PC-3 (cell line): ENCODE data around the gene SEC14L1. TPM values are rescaled to one million over a fixed set of nuclear protein-coding genes. Genes with fewer than 3 reads are reported as not detected.
A peak's percentile ranks its signal among the peaks of the same experiment; 100 is the strongest.

ENCODE experiments used
- ATAC-seq: fragments of 200-7000 bp; cut with Tn5 transposase; 2 replicates; pipeline ENCODE4 v1.9.1; 2020; ENCODE audit warnings: mild to moderate bottlenecking, moderate library complexity
- BruUV-seq: library from RNA; stranded (reverse); fragments of 400-500 nt; replicated peaks from 2 replicates; lab custom pipeline; 2021; lab: Mats Ljungman, UMichigan
- CTCF ChIA-PET: fragments of 300-600 bp; sonication (Branson Sonifier 250); formaldehyde crosslinking; loops from one replicate; lab custom pipeline; 2022; ENCODE audit warnings: antibody characterized with exemption; lab: Charles Lee
- POLR2A ChIA-PET: fragments of 300-600 bp; sonication (Branson Sonifier 250); formaldehyde crosslinking; loops from one replicate; lab custom pipeline; 2022; ENCODE audit warnings: antibody characterized with exemption; ENCODE audit not compliant: unreplicated experiment; lab: Charles Lee
- DNase-seq: peaks from one replicate; pipeline ENCODE4 v3.0.0-alpha.2; 2015
- H2AFZ ChIP-seq: fragments of 300-600 bp; sonication (generic); 2 replicates; pipeline ENCODE4 v1.6.0; 2016; ENCODE audit warnings: antibody characterized with exemption, low read length
- H3F3A ChIP-seq: fragments of 300-600 bp; sonication (generic); one replicate; pipeline ENCODE4 v1.6.0; 2017; ENCODE audit warnings: antibody characterized with exemption, low read length, control low read depth, mild to moderate bottlenecking; ENCODE audit not compliant: unreplicated experiment
- H3K27ac ChIP-seq: fragments of 300-600 bp; sonication (generic); 2 replicates; pipeline ENCODE4 v1.5.1; 2016; ENCODE audit warnings: mild to moderate bottlenecking, low read length
- H3K27me3 ChIP-seq: fragments of 300-600 bp; sonication (generic); 2 replicates; pipeline ENCODE4 v1.6.1; 2016; ENCODE audit warnings: low read length, mixed read lengths
- H3K36me3 ChIP-seq: fragments of 300-600 bp; sonication (generic); 2 replicates; pipeline ENCODE4 v1.6.1; 2016; ENCODE audit warnings: low read depth, mixed run types, low read length, mixed read lengths
- H3K4me1 ChIP-seq: fragments of 300-600 bp; sonication (generic); 2 replicates; pipeline ENCODE4 v1.5.1; 2016; ENCODE audit warnings: low read length; ENCODE audit not compliant: insufficient read depth
- H3K4me2 ChIP-seq: fragments of 300-600 bp; sonication (generic); 2 replicates; pipeline ENCODE4 v1.6.0; 2016; ENCODE audit warnings: low read length
- H3K4me3 ChIP-seq: fragments of 300-600 bp; sonication (generic); 2 replicates; pipeline ENCODE4 v1.5.1; 2016; ENCODE audit warnings: mild to moderate bottlenecking, low read length, mixed read lengths
- H3K79me2 ChIP-seq: fragments of 300-600 bp; sonication (generic); 2 replicates; pipeline ENCODE4 v1.6.1; 2017; ENCODE audit warnings: low read length, mixed read lengths
- H3K9ac ChIP-seq: fragments of 300-600 bp; sonication (generic); 2 replicates; pipeline ENCODE4 v1.6.0; 2016; ENCODE audit warnings: mild to moderate bottlenecking, low read length
- H3K9me2 ChIP-seq: fragments of 300-600 bp; sonication (generic); replicated peaks from 2 replicates; pipeline ENCODE4 v1.6.1; 2016; ENCODE audit warnings: mixed run types, low read length, mixed read lengths
- H3K9me3 ChIP-seq: fragments of 300-600 bp; sonication (generic); 2 replicates; pipeline ENCODE4 v1.6.1; 2016; ENCODE audit warnings: low read length, mixed read lengths
- H4K20me1 ChIP-seq: fragments of 300-600 bp; sonication (generic); 2 replicates; pipeline ENCODE4 v1.6.1; 2016; ENCODE audit warnings: low read length, mixed read lengths
- EZH2 ChIP-seq: fragments of 300-600 bp; sonication (generic); IDR thresholded peaks from one replicate; pipeline ENCODE4 v1.6.1; 2017; ENCODE audit warnings: antibody characterized with exemption, mild to moderate bottlenecking, low read length; ENCODE audit not compliant: unreplicated experiment
- EZH2phosphoT487 ChIP-seq: fragments of 300-600 bp; sonication (generic); IDR thresholded peaks from 2 replicates; pipeline ENCODE4 v1.6.1; 2018; ENCODE audit warnings: mild to moderate bottlenecking, antibody characterized with exemption, low read length, borderline replicate concordance
- intact Hi-C: fragments of 100-400 bp; cut with micrococcal nuclease; formaldehyde crosslinking; loops from 2 replicates; pipeline ENCODE4 v1.9.0; 2023
- total RNA-seq: library from RNA; depleted of rRNA; stranded (reverse); fragments of >200 nt; gene quantifications from 2 replicates; pipeline ENCODE4 v1.2.3, GENCODE V29; 2014
- TF ChIP-seq, protein P1 (sequence below): fragments of 300-600 bp; sonication (generic); conservative IDR thresholded peaks from 2 replicates; pipeline ENCODE4 v1.5.1; 2017; ENCODE audit warnings: antibody characterized with exemption, low read depth, mild to moderate bottlenecking, low read length

Gene SEC14L1
- total RNA-seq, 1 experiment from 2014 or later: 39.8 TPM

GRCh38 chr17:77216486-77216885 is 75.7 kb downstream of the SEC14L1 start:
- Histone ChIP-seq H3F3A (no peaks in the 10 kb centered on the region), H3K4me1 (no peaks in the 10 kb centered on the region), H3K27me3 (no peaks in the 10 kb centered on the region), H3K9me3 (no peaks in the 10 kb centered on the region), H3K79me2 (no peaks in the 10 kb centered on the region), H3K4me3 (no peak overlapping the region), H3K9ac (no peak overlapping the region), H4K20me1 (no peaks in the 10 kb centered on the region), H3K9me2 (no peaks in the 10 kb centered on the region), H3K4me2 (no peak overlapping the region), H3K27ac (no peak overlapping the region), H2AFZ (no peak overlapping the region), H3K36me3 (peaks cover 55% of the 10 kb centered on the region)
- TSS peak; percentile 47 for BruUV-seq
- intact Hi-C loops: no loop called here
- no peak for TF ChIP-seq EZH2
- no peak for TF ChIP-seq EZH2phosphoT487
- TF ChIP-seq, protein P1, sequence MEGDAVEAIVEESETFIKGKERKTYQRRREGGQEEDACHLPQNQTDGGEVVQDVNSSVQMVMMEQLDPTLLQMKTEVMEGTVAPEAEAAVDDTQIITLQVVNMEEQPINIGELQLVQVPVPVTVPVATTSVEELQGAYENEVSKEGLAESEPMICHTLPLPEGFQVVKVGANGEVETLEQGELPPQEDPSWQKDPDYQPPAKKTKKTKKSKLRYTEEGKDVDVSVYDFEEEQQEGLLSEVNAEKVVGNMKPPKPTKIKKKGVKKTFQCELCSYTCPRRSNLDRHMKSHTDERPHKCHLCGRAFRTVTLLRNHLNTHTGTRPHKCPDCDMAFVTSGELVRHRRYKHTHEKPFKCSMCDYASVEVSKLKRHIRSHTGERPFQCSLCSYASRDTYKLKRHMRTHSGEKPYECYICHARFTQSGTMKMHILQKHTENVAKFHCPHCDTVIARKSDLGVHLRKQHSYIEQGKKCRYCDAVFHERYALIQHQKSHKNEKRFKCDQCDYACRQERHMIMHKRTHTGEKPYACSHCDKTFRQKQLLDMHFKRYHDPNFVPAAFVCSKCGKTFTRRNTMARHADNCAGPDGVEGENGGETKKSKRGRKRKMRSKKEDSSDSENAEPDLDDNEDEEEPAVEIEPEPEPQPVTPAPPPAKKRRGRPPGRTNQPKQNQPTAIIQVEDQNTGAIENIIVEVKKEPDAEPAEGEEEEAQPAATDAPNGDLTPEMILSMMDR: no peak
- ChIA-PET POLR2A (no interaction called here), CTCF (no interaction called here)
- DNase-seq (no peak), ATAC-seq (no peak)

DNA sequence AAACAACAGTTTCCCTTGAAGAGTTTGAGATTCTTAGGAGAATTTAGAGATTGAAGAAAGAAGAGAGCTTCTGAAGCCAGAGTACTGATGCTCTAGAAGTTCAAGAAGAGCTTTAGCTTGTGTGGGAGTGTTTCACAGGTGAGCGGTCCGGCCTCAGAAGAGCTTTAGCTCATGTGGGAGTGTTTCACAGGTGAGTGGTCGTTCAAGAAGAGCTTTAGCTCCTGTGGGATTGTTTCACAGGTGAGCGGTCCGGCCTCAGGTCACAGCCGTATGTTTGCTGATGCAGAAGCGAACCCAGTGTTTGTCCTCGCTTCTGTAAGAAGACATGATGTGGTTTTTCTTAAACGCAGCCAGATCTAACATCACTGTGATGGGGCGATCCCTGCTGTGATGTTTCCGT is 76.4 kb downstream of the SEC14L1 start:
- Histone ChIP-seq H3K27ac (no peak overlapping the region), H3K27me3 (no peaks in the 10 kb centered on the region), H3K4me1 (no peaks in the 10 kb centered on the region), H3K9me3 (no peaks in the 10 kb centered on the region), H3K79me2 (no peaks in the 10 kb centered on the region), H3K9me2 (no peaks in the 10 kb centered on the region), H3K4me2 (no peak overlapping the region), H2AFZ (no peak overlapping the region), H3K9ac (no peak overlapping the region), H3K36me3 (peaks cover 50% of the 10 kb centered on the region), H3K4me3 (no peak overlapping the region), H3F3A (no peaks in the 10 kb centered on the region), H4K20me1 (no peaks in the 10 kb centered on the region)
- intact Hi-C loops: no loop called here
- ChIA-PET CTCF (no interaction called here), POLR2A (no interaction called here)
- no TSS peak for BruUV-seq
- DNase-seq (no peak), ATAC-seq (no peak)
- no peak for TF ChIP-seq EZH2
- no peak for TF ChIP-seq EZH2phosphoT487
- TF ChIP-seq, protein P1: no peak

GRCh38 chr17:77217566-77217965 is 76.8 kb downstream of the SEC14L1 start:
- Histone ChIP-seq H3F3A (no peaks in the 10 kb centered on the region), H3K27me3 (no peaks in the 10 kb centered on the region), H2AFZ (no peak overlapping the region), H3K4me3 (no peak overlapping the region), H3K36me3 (peaks cover 46% of the 10 kb centered on the region), H3K9ac (no peak overlapping the region), H3K79me2 (no peaks in the 10 kb centered on the region), H3K9me2 (no peaks in the 10 kb centered on the region), H3K9me3 (no peaks in the 10 kb centered on the region), H3K27ac (no peak overlapping the region), H4K20me1 (no peaks in the 10 kb centered on the region), H3K4me2 (no peak overlapping the region), H3K4me1 (no peaks in the 10 kb centered on the region)
- no peak for TF ChIP-seq EZH2
- TF ChIP-seq, protein P1: no peak
- TF ChIP-seq EZH2phosphoT487: no peak
- CTCF ChIA-PET: no interaction called here
- intact Hi-C loops: no loop called here
- DNase-seq (no peak), ATAC-seq (no peak)
- BruUV-seq: no TSS peak
- POLR2A ChIA-PET: no interaction called here
